ENCODE results near the gene ARL6IP6.

GRCh38 chr2:152710713-152711112 is 7.7 kb upstream of the ARL6IP6 start:
- TF ChIP-seq CTCF (tag by site-specific recombination; IDR thresholded peaks at IDR 0.05) (no peak), ZEB2 (tag by site-specific recombination; IDR thresholded peaks at IDR 0.05) (no peak), ZXDB (tag by site-specific recombination; IDR thresholded peaks at IDR 0.05) (no peak), ZNF792 (tag by site-specific recombination; IDR thresholded peaks at IDR 0.05) (no peak), ZBTB8A (tag by site-specific recombination; IDR thresholded peaks at IDR 0.05) (no peak), REST (tag by site-specific recombination; IDR thresholded peaks at IDR 0.05) (no peak), ELK4 (IDR thresholded peaks at IDR 0.05; ENCODE audit: borderline replicate concordance, low read depth, low read length) (no peak), ZNF501 (tag by site-specific recombination; IDR thresholded peaks at IDR 0.05) (no peak), ZNF391 (tag by site-specific recombination; IDR thresholded peaks at IDR 0.05; ENCODE audit: borderline replicate concordance, low read depth) (no peak)
